GM19467 (cell line): ENCODE measurements around the gene LRPAP1.
"Not testable (repeated sequence)": the region's sequence is repeated elsewhere in the genome, so short reads cannot be mapped to it uniquely, and the experiment has no call there.

Experiments used
- ATAC-seq: cut with Tn5 transposase; IDR thresholded peaks from one replicate; pipeline ENCODE4 v1.9.1; 2021; ENCODE audit warnings: mild to moderate bottlenecking, moderate library complexity; ENCODE audit not compliant: unreplicated experiment

The LRPAP1 gene

GRCh38 chr4:3562127-3562526, 29.9 kb upstream of the LRPAP1 start:
- ATAC-seq: not testable (repeated sequence)

- not testable (repeated sequence) for ATAC-seq
Measured at GRCh38 chr4:3560465-3560864, 28.2 kb upstream of the LRPAP1 start.

GRCh38 chr4:3559381-3560290, 27.4 kb upstream of the LRPAP1 start:
- not testable (repeated sequence) for ATAC-seq

GRCh38 chr4:3558514-3558836, 26.3 kb upstream of the LRPAP1 start:
- not testable (repeated sequence) for ATAC-seq

GRCh38 chr4:3557676-3558513, 25.7 kb upstream of the LRPAP1 start:
- ATAC-seq: not testable (repeated sequence)

GRCh38 chr4:3557088-3557492, 24.9 kb upstream of the LRPAP1 start:
- ATAC-seq: not testable (repeated sequence)

GRCh38 chr4:3556244-3556867, 24.1 kb upstream of the LRPAP1 start:
- ATAC-seq: not testable (repeated sequence)

GRCh38 chr4:3555459-3556070, 23.3 kb upstream of the LRPAP1 start:
- ATAC-seq: not testable (repeated sequence)

GRCh38 chr4:3551366-3551765, 19.1 kb upstream of the LRPAP1 start:
- not testable (repeated sequence) for ATAC-seq

GRCh38 chr4:3550792-3551325, 18.6 kb upstream of the LRPAP1 start:
- not testable (repeated sequence) for ATAC-seq

GRCh38 chr4:3550041-3550440, 17.8 kb upstream of the LRPAP1 start:
- ATAC-seq: not testable (repeated sequence)

- ATAC-seq: not testable (repeated sequence)
Measured at GRCh38 chr4:3549694-3550001, 17.4 kb upstream of the LRPAP1 start.

GRCh38 chr4:3548991-3549693, 16.9 kb upstream of the LRPAP1 start:
- not testable (repeated sequence) for ATAC-seq

GRCh38 chr4:3546721-3547120, 14.5 kb upstream of the LRPAP1 start:
- not testable (repeated sequence) for ATAC-seq

- not testable (repeated sequence) for ATAC-seq
Measured at GRCh38 chr4:3545351-3545750, 13.1 kb upstream of the LRPAP1 start.

GRCh38 chr4:3544259-3545025, 12.2 kb upstream of the LRPAP1 start:
- not testable (repeated sequence) for ATAC-seq

GRCh38 chr4:3543415-3543814, 11.2 kb upstream of the LRPAP1 start:
- not testable (repeated sequence) for ATAC-seq

- ATAC-seq: not testable (repeated sequence)
Measured at GRCh38 chr4:3538906-3539305, 6.7 kb upstream of the LRPAP1 start.

GRCh38 chr4:3535812-3536211, 3.6 kb upstream of the LRPAP1 start:
- not testable (repeated sequence) for ATAC-seq
